MM.1S (cell line): ENCODE results near the gene RPS6KA2.

ENCODE experiments used
- DNase-seq: peaks from one replicate; pipeline ENCODE4 v3.0.0-alpha.2; 2015
- H2AFZ ChIP-seq: fragments of 300-600 bp; sonication (generic); 2 replicates; pipeline ENCODE4 v1.6.0; 2016; ENCODE audit warnings: antibody characterized with exemption, low read length
- H3F3A ChIP-seq: fragments of 300-600 bp; sonication (generic); 2 replicates; pipeline ENCODE4 v1.6.1; 2016; ENCODE audit warnings: mild to moderate bottlenecking, antibody characterized with exemption, low read length, moderate library complexity, mixed read lengths; ENCODE audit not compliant: insufficient read depth
- H3K27ac ChIP-seq: fragments of 300-600 bp; sonication (generic); 2 replicates; pipeline ENCODE4 v1.5.1; 2016; ENCODE audit warnings: mild to moderate bottlenecking, low read length
- H3K27me3 ChIP-seq: fragments of 300-600 bp; sonication (generic); replicated peaks from 2 replicates; pipeline ENCODE4 v1.6.0; 2016; ENCODE audit warnings: low read length; ENCODE audit not compliant: insufficient read depth
- H3K36me3 ChIP-seq: fragments of 300-600 bp; sonication (generic); replicated peaks from 2 replicates; pipeline ENCODE4 v1.6.1; 2016; ENCODE audit warnings: mild to moderate bottlenecking, low read length, mixed read lengths; ENCODE audit not compliant: insufficient read depth
- H3K4me1 ChIP-seq: fragments of 300-600 bp; sonication (generic); 2 replicates; pipeline ENCODE4 v1.6.1; 2016; ENCODE audit warnings: low read length, mixed read lengths
- H3K4me2 ChIP-seq: fragments of 300-600 bp; sonication (generic); 2 replicates; pipeline ENCODE4 v1.6.0; 2016; ENCODE audit warnings: low read depth, low read length
- H3K4me3 ChIP-seq: fragments of 300-600 bp; sonication (generic); 2 replicates; pipeline ENCODE4 v1.5.1; 2016; ENCODE audit warnings: low read length, mixed read lengths
- H3K79me2 ChIP-seq: fragments of 300-600 bp; sonication (generic); 2 replicates; pipeline ENCODE4 v1.6.1; 2016; ENCODE audit warnings: mixed run types, low read length, mixed read lengths
- H3K9ac ChIP-seq: fragments of 300-600 bp; sonication (generic); 2 replicates; pipeline ENCODE4 v1.6.1; 2016; ENCODE audit warnings: low read length, mixed read lengths
- H3K9me2 ChIP-seq: fragments of 300-600 bp; sonication (generic); replicated peaks from 2 replicates; pipeline ENCODE4 v1.6.1; 2016; ENCODE audit warnings: mild to moderate bottlenecking, low read length, mixed read lengths; ENCODE audit not compliant: insufficient read depth
- H3K9me3 ChIP-seq: fragments of 300-600 bp; sonication (generic); replicated peaks from 2 replicates; pipeline ENCODE4 v1.6.1; 2016; ENCODE audit warnings: mild to moderate bottlenecking, low read length, mixed read lengths; ENCODE audit not compliant: insufficient read depth
- H4K20me1 ChIP-seq: fragments of 300-600 bp; sonication (generic); 2 replicates; pipeline ENCODE4 v1.6.1; 2016; ENCODE audit warnings: mild to moderate bottlenecking, low read length, moderate library complexity, mixed read lengths; ENCODE audit not compliant: insufficient read depth
- CTCF ChIP-seq: fragments of 300-600 bp; sonication (generic); IDR thresholded peaks from 2 replicates; pipeline ENCODE4 v1.5.1; 2016; ENCODE audit warnings: antibody characterized with exemption, low read length, mixed read lengths
- EZH2 ChIP-seq: fragments of 300-600 bp; sonication (generic); optimal IDR thresholded peaks from 2 replicates; pipeline ENCODE3; 2017; ENCODE audit warnings: low read depth, mild to moderate bottlenecking, antibody characterized with exemption, low read length, mixed read lengths
- EZH2phosphoT487 ChIP-seq: fragments of 300-600 bp; sonication (generic); IDR thresholded peaks from 2 replicates; pipeline ENCODE4 v1.6.1; 2018; ENCODE audit warnings: antibody characterized with exemption, low read length

The RPS6KA2 gene

GRCh38 chr6:166661327-166662085, 34.5 kb upstream of the RPS6KA2 start:
- no peak overlapping the region for H3K27ac ChIP-seq
- DNase-seq: no peak
- no peak for TF ChIP-seq EZH2phosphoT487
- no peak for TF ChIP-seq CTCF
- TF ChIP-seq EZH2: no peak
- H4K20me1 ChIP-seq: no peaks in the 10 kb centered on the region
- H3K4me2 ChIP-seq: no peak overlapping the region
- H3K27me3 ChIP-seq: no peaks in the 10 kb centered on the region
- H3F3A ChIP-seq: no peaks in the 10 kb centered on the region
- H3K4me3 ChIP-seq: no peak overlapping the region
- H3K9ac ChIP-seq: no peak overlapping the region
- H3K9me3 ChIP-seq: no peaks in the 10 kb centered on the region
- H3K79me2 ChIP-seq: no peaks in the 10 kb centered on the region
- no peaks in the 10 kb centered on the region for H3K4me1 ChIP-seq
- H2AFZ ChIP-seq: no peak overlapping the region
- H3K36me3 ChIP-seq: no peaks in the 10 kb centered on the region
- H3K9me2 ChIP-seq: no peaks in the 10 kb centered on the region

GRCh38 chr6:166660157-166660688, 33.2 kb upstream of the RPS6KA2 start:
- Histone ChIP-seq H3K4me1 (no peaks in the 10 kb centered on the region), H3K79me2 (no peaks in the 10 kb centered on the region), H3K27ac (no peak overlapping the region), H4K20me1 (no peaks in the 10 kb centered on the region), H3K4me3 (no peak overlapping the region), H3K9me3 (no peaks in the 10 kb centered on the region), H3K9ac (no peak overlapping the region), H3K36me3 (no peaks in the 10 kb centered on the region), H3K27me3 (no peaks in the 10 kb centered on the region), H3K9me2 (no peaks in the 10 kb centered on the region), H3K4me2 (no peak overlapping the region), H2AFZ (no peak overlapping the region), H3F3A (no peaks in the 10 kb centered on the region)
- TF ChIP-seq EZH2phosphoT487 (no peak), CTCF (no peak), EZH2 (no peak)
- DNase-seq: no peak

- H3K9me3 ChIP-seq: no peaks in the 10 kb centered on the region
- H3F3A ChIP-seq: no peaks in the 10 kb centered on the region
- H2AFZ ChIP-seq: no peak overlapping the region
- no peaks in the 10 kb centered on the region for H3K27me3 ChIP-seq
- H3K4me3 ChIP-seq: no peak overlapping the region
- no peaks in the 10 kb centered on the region for H4K20me1 ChIP-seq
- H3K36me3 ChIP-seq: no peaks in the 10 kb centered on the region
- H3K4me1 ChIP-seq: no peaks in the 10 kb centered on the region
- no peak overlapping the region for H3K4me2 ChIP-seq
- H3K9me2 ChIP-seq: no peaks in the 10 kb centered on the region
- no peak overlapping the region for H3K9ac ChIP-seq
- no peaks in the 10 kb centered on the region for H3K79me2 ChIP-seq
- H3K27ac ChIP-seq: no peak overlapping the region
- DNase-seq: no peak
- TF ChIP-seq EZH2phosphoT487 (no peak), EZH2 (no peak), CTCF (no peak)
These were observed 32.5 kb upstream of the RPS6KA2 start for GRCh38 chr6:166659581-166659980.
